PFSK-1 (cell line): ENCODE measurements around the gene IGLON5.

Experiments
- FOXP2 ChIP-seq: optimal IDR thresholded peaks from 2 replicates; pipeline ENCODE3; 2011; ENCODE audit warnings: borderline replicate concordance, control low read depth, inconsistent platforms; ENCODE audit not compliant: insufficient read depth; ENCODE audit errors: extremely low read length, extremely low read depth
- POLR2AphosphoS5 ChIP-seq: IDR thresholded peaks from 2 replicates; pipeline ENCODE4 v1.6.1; 2012; ENCODE audit warnings: low read depth, mild to moderate bottlenecking, control low read depth, low read length, moderate library complexity
- SIN3A ChIP-seq: IDR thresholded peaks from 2 replicates; pipeline ENCODE4 v1.6.1; 2012; ENCODE audit warnings: mild to moderate bottlenecking, low read length, moderate library complexity, borderline replicate concordance; ENCODE audit not compliant: insufficient read depth
- TAF1 ChIP-seq: IDR thresholded peaks from 2 replicates; pipeline ENCODE4 v1.6.1; 2012; ENCODE audit warnings: low read length, control low read depth, borderline replicate concordance; ENCODE audit not compliant: insufficient read depth
- TF ChIP-seq, protein P1 (sequence below), 2 experiments: IDR thresholded peaks; 2 replicates each; pipeline versions ENCODE4 v1.6.1 to v1.8.0; 2011 to 2012; ENCODE audit warnings: low read depth in 2 of 2, low read length in 2 of 2, control low read depth in 1 of 2, inconsistent platforms in 1 of 2, mild to moderate bottlenecking in 1 of 2, moderate library complexity in 1 of 2; ENCODE audit not compliant: insufficient read depth in 1 of 2

The IGLON5 gene

DNA sequence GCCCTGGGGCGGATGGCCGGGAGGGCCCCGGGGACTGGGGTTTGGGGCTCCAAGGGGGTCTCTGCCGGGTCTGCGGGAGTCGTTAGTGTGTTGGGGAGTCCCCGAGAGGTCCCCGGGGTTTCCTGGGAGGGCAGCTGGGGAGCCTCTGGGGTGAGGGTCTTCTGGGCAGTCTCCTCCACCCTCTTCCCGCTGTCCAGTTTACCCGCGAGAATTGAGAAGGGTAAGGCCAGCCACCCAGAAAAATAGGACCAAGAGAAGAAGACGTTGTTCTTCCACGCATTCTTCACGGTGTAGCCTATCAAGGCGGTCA is 55.8 kb downstream of the IGLON5 start:
- peak; percentile 74; the same call in 1 of the 2 replicates for TF ChIP-seq POLR2AphosphoS5
- TF ChIP-seq FOXP2: no peak
- TF ChIP-seq TAF1: 0 out of 2 replicates have a peak, but pooled peaks have one; percentile 20

- TF ChIP-seq POLR2AphosphoS5 (peak; percentile 85), SIN3A (no peak)
- TF ChIP-seq, protein P1, sequence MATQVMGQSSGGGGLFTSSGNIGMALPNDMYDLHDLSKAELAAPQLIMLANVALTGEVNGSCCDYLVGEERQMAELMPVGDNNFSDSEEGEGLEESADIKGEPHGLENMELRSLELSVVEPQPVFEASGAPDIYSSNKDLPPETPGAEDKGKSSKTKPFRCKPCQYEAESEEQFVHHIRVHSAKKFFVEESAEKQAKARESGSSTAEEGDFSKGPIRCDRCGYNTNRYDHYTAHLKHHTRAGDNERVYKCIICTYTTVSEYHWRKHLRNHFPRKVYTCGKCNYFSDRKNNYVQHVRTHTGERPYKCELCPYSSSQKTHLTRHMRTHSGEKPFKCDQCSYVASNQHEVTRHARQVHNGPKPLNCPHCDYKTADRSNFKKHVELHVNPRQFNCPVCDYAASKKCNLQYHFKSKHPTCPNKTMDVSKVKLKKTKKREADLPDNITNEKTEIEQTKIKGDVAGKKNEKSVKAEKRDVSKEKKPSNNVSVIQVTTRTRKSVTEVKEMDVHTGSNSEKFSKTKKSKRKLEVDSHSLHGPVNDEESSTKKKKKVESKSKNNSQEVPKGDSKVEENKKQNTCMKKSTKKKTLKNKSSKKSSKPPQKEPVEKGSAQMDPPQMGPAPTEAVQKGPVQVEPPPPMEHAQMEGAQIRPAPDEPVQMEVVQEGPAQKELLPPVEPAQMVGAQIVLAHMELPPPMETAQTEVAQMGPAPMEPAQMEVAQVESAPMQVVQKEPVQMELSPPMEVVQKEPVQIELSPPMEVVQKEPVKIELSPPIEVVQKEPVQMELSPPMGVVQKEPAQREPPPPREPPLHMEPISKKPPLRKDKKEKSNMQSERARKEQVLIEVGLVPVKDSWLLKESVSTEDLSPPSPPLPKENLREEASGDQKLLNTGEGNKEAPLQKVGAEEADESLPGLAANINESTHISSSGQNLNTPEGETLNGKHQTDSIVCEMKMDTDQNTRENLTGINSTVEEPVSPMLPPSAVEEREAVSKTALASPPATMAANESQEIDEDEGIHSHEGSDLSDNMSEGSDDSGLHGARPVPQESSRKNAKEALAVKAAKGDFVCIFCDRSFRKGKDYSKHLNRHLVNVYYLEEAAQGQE (IDR thresholded peaks at IDR 0.05; ENCODE audit: insufficient read depth in 1 of 2, low read depth in 2 of 2, low read length in 2 of 2): 0 out of 4 replicates have a peak, but pooled peaks of 1 of the 2 experiments have one; percentile 31
Observed at GRCh38 chr19:51367565-51368365, 56.3 kb downstream of the IGLON5 start.

DNA sequence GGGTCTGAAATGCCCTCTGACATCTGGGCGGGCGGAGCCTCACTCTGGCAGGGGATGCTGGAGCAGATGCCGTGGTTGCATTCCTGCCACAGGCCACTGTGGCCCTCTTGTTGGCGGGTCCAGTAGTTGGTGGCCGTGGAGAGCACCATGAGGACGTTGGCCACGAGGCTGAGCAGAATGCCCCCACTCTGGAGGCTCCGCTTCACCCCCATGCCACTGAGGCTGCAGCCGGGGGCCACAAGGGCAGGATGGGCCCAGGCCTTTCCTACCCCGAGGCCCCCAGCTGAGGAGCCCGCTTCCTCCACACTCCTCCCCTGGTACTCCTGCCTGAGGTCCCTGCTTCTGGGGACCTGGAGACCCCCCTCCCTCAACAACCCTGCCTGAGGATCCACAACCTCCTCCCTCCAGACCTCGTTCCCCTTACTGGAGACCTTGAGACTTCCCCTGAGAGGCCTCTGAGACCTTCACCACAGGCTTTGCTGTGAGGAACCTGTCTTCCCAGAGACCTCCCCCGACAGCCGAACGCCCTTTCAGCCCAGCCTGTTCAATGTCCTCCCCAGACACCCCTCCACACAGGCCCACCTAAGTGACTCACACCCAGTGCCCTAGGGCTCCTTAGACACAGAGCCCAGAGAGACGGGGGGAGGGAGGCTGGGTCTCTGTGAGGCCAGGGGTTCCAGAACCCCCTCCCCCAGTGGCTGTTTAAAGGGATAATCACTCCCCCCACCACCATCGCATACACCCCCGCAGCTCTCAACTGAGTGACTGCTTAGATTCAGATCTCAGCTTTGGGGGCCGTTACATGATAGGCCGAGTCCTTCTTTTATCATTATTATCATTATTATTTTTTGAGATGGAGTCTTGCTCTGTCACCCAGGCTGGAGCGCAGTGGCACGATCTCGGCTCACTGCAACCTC is 57.2 kb downstream of the IGLON5 start, which contains the start of gene CLDND2:
CLDND2 (minus strand) TSS at position 638 of the 917 bp plus-strand sequence; CDS start at position 212, 426 bp downstream.
- TF ChIP-seq, protein P1 (IDR thresholded peaks at IDR 0.05; ENCODE audit: insufficient read depth in 1 of 2, low read depth in 2 of 2, low read length in 2 of 2): no peak
- TF ChIP-seq FOXP2 (no peak), TAF1 (no peak), POLR2AphosphoS5 (no peak)

GRCh38 chr19:51370230-51370629 is 58.8 kb downstream of the IGLON5 start:
- TF ChIP-seq, protein P1 (IDR thresholded peaks at IDR 0.05; ENCODE audit: insufficient read depth in 1 of 2, low read depth in 2 of 2, low read length in 2 of 2): no peak
- TF ChIP-seq SIN3A (no peak), FOXP2 (no peak), POLR2AphosphoS5 (no peak), TAF1 (no peak)

DNA sequence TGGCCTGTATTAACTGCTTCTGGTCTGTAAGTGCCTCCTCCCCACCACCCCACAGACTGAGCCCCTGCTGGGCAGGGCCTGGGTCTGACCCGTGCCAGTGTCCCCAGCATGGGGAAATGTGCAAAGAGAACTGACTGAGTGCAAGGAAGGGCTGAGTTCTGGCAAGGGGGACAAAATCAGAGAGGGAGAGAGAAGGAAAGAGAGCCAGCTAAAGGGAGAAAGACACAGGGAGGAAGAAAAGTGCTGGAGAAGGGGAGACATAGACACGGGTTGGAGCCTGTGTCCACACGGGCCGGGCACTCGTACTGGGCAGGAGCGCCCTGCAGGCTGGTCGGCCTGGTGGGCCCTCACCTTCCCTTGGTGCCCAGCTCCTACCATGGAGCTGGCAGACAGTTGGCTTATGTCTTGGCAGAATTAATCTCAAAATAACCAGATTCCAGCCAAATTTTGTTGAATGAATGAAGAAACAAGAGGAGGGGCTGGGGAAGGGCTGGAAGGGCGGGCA is 59.8 kb downstream of the IGLON5 start:
- no peak for TF ChIP-seq SIN3A
- no peak for TF ChIP-seq FOXP2
- no peak for TF ChIP-seq POLR2AphosphoS5
- TF ChIP-seq, protein P1 (IDR thresholded peaks at IDR 0.05; ENCODE audit: insufficient read depth in 1 of 2, low read depth in 2 of 2, low read length in 2 of 2): no peak
- TF ChIP-seq TAF1: no peak
